Subcutaneous adipose tissue (tissue), 4 donors: Measurements from ENCODE around the gene SCN2B. TPM values are rescaled to one million over a fixed set of nuclear protein-coding genes. Genes with fewer than 3 reads are reported as not detected.

Experiments used
- CTCF ChIP-seq: fragments of 450-650 bp; IDR thresholded peaks from one replicate; pipeline ENCODE4 v1.5.1; 2016; ENCODE audit warnings: low read depth, mild to moderate bottlenecking, control low read depth, antibody characterized with exemption, moderate library complexity
- total RNA-seq, 4 donors: library from RNA; depleted of rRNA; stranded (reverse); fragments of >200 nt; gene quantifications; one replicate each; pipeline ENCODE4 v1.1.0, GENCODE V29; 2016

The SCN2B gene
- total RNA-seq, 4 donors from 2014 or later, result under 0.01 to 0.19 TPM; not detected in 2

- TF ChIP-seq CTCF, result no peak
Observed at GRCh38 chr11:118213201-118213600, 36.8 kb upstream of the SCN2B start.

GRCh38 chr11:118212781-118213191 lies 36.3 kb upstream of the SCN2B start:
- TF ChIP-seq CTCF, result no peak

GRCh38 chr11:118212131-118212725 lies 35.8 kb upstream of the SCN2B start:
- TF ChIP-seq CTCF, result no peak

GRCh38 chr11:118211006-118211405 lies 34.6 kb upstream of the SCN2B start:
- TF ChIP-seq CTCF, result no peak

- TF ChIP-seq CTCF, result no peak
Observed at GRCh38 chr11:118210323-118210722, 33.9 kb upstream of the SCN2B start.

- no peak for TF ChIP-seq CTCF
Observed at GRCh38 chr11:118209033-118209432, 32.6 kb upstream of the SCN2B start.

GRCh38 chr11:118207079-118207478 lies 30.6 kb upstream of the SCN2B start:
- no peak for TF ChIP-seq CTCF
